Trophoblast cell (in vitro differentiated cells and primary cell): ENCODE data around the gene CTNNA3.
"Not testable (repeated sequence)": the region's sequence is repeated elsewhere in the genome, so short reads cannot be mapped to it uniquely, and the experiment has no call there.

Experiments used
- DNase-seq, 2 donors: peaks; one replicate each; pipeline ENCODE4 v3.0.0-alpha.2; 2016
- H2AFZ ChIP-seq: 2 replicates; pipeline ENCODE4 v1.6.1; 2013; ENCODE audit warnings: low read length, moderate library complexity, mild to moderate bottlenecking; ENCODE audit not compliant: insufficient read depth, poor library complexity
- H2AK5ac ChIP-seq: 2 replicates; pipeline ENCODE4 v1.6.1; 2013; ENCODE audit warnings: mild to moderate bottlenecking, low read length
- H2BK120ac ChIP-seq: 2 replicates; pipeline ENCODE4 v1.6.1; 2013; ENCODE audit warnings: low read length, mild to moderate bottlenecking, moderate library complexity; ENCODE audit not compliant: insufficient read depth, poor library complexity
- H2BK12ac ChIP-seq: 2 replicates; pipeline ENCODE4 v1.6.1; 2013; ENCODE audit warnings: mild to moderate bottlenecking, low read length, moderate library complexity
- H2BK5ac ChIP-seq: 2 replicates; pipeline ENCODE4 v1.6.1; 2013; ENCODE audit warnings: low read length, low read depth, moderate library complexity, mild to moderate bottlenecking; ENCODE audit not compliant: poor library complexity
- H3K14ac ChIP-seq: 2 replicates; pipeline ENCODE4 v1.6.1; 2013; ENCODE audit warnings: mild to moderate bottlenecking, low read length
- H3K18ac ChIP-seq: 2 replicates; pipeline ENCODE4 v1.6.1; 2013; ENCODE audit warnings: mild to moderate bottlenecking, low read length
- H3K23ac ChIP-seq: 2 replicates; pipeline ENCODE4 v1.6.1; 2013; ENCODE audit warnings: low read length
- H3K27ac ChIP-seq: 2 replicates; pipeline ENCODE4 v1.5.1; 2013; ENCODE audit warnings: low read depth, mild to moderate bottlenecking, inconsistent platforms, low read length, moderate library complexity
- H3K27me3 ChIP-seq: 2 replicates; pipeline ENCODE4 v1.6.1; 2013; ENCODE audit warnings: inconsistent platforms, mild to moderate bottlenecking, low read length, moderate library complexity; ENCODE audit not compliant: insufficient read depth
- H3K36me3 ChIP-seq, 2 experiments: 1 replicate in 1 of 2; 2 replicates in 1 of 2; pipeline ENCODE4 v1.6.1; 2013; ENCODE audit warnings: low read length in 2 of 2, mild to moderate bottlenecking in 2 of 2, moderate library complexity in 1 of 2; ENCODE audit not compliant: insufficient read depth in 2 of 2, control insufficient read depth in 1 of 2
- H3K4ac ChIP-seq: 2 replicates; pipeline ENCODE4 v1.6.1; 2013; ENCODE audit warnings: low read depth, mild to moderate bottlenecking, low read length, moderate library complexity
- H3K4me1 ChIP-seq, 2 experiments: 1 replicate in 1 of 2; 2 replicates in 1 of 2; pipeline ENCODE4 v1.6.1; 2013; ENCODE audit warnings: low read length in 2 of 2, mild to moderate bottlenecking in 2 of 2, moderate library complexity in 1 of 2; ENCODE audit not compliant: insufficient read depth in 2 of 2, control insufficient read depth in 1 of 2
- H3K4me2 ChIP-seq: 2 replicates; pipeline ENCODE4 v1.6.1; 2013; ENCODE audit warnings: inconsistent platforms, mild to moderate bottlenecking, low read length, moderate library complexity
- H3K4me3 ChIP-seq: 2 replicates; pipeline ENCODE4 v1.5.1; 2013; ENCODE audit warnings: mild to moderate bottlenecking, low read depth, low read length, inconsistent platforms
- H3K79me1 ChIP-seq: one replicate; pipeline ENCODE4 v1.6.1; 2013; ENCODE audit warnings: low read length
- H3K79me2 ChIP-seq: 2 replicates; pipeline ENCODE4 v1.6.1; 2013; ENCODE audit warnings: low read length, mild to moderate bottlenecking; ENCODE audit not compliant: control insufficient read depth, insufficient read depth, poor library complexity
- H3K9ac ChIP-seq: 2 replicates; pipeline ENCODE4 v1.6.1; 2013; ENCODE audit warnings: mild to moderate bottlenecking, low read length
- H3K9me3 ChIP-seq: 2 replicates; pipeline ENCODE4 v1.6.1; 2013; ENCODE audit warnings: low read depth, mild to moderate bottlenecking, control low read depth, inconsistent platforms, low read length; ENCODE audit not compliant: insufficient read depth
- H4K12ac ChIP-seq: 2 replicates; pipeline ENCODE4 v1.6.1; 2013; ENCODE audit warnings: low read depth, mild to moderate bottlenecking, low read length, moderate library complexity
- H4K8ac ChIP-seq: 2 replicates; pipeline ENCODE4 v1.6.1; 2013; ENCODE audit warnings: low read depth, mild to moderate bottlenecking, low read length, moderate library complexity
- H4K91ac ChIP-seq: one replicate; pipeline ENCODE4 v1.6.1; 2013; ENCODE audit warnings: low read depth, mild to moderate bottlenecking, low read length, moderate library complexity
- WGBS: extraction: QIAGEN DNeasy Blood & Tissue Kit; methylation state at CpG from one replicate; pipeline ENCODE4 v1.1.7; 2013; ENCODE audit warnings: missing lambda C conversion rate; ENCODE audit not compliant: insufficient read length, insufficient coverage; ENCODE audit errors: extremely low coverage; 5-methylcytosine and 5-hydroxymethylcytosine counted together

Gene CTNNA3

GRCh38 chr10:66335753-66336152, 1360.2 kb downstream of the CTNNA3 start:
- not testable (repeated sequence) for H2AFZ ChIP-seq, H3K27ac ChIP-seq, H3K18ac ChIP-seq, H2BK12ac ChIP-seq, H3K4me2 ChIP-seq, H2BK5ac ChIP-seq, H3K79me2 ChIP-seq, H3K4me1 ChIP-seq, H2BK120ac ChIP-seq, H3K9ac ChIP-seq, H3K79me1 ChIP-seq, H3K23ac ChIP-seq, H4K12ac ChIP-seq, H3K9me3 ChIP-seq, H4K91ac ChIP-seq, H3K4me3 ChIP-seq, H4K8ac ChIP-seq, H3K4ac ChIP-seq, H2AK5ac ChIP-seq, H3K27me3 ChIP-seq, H3K14ac ChIP-seq, H3K36me3 ChIP-seq, DNase-seq
- WGBS, result no CpG with 5 or more reads among the region's 8 CpGs

GRCh38 chr10:66329147-66329546, 1366.8 kb downstream of the CTNNA3 start:
- H3K36me3 ChIP-seq, result no peaks in the 10 kb centered on the region
- no peak overlapping the region for H4K8ac ChIP-seq
- H2BK5ac ChIP-seq, result no peak overlapping the region
- no peak overlapping the region for H3K14ac ChIP-seq
- H3K79me2 ChIP-seq, result no peaks in the 10 kb centered on the region
- no peak overlapping the region for H3K4me3 ChIP-seq
- no peak overlapping the region for H2BK12ac ChIP-seq
- H3K4ac ChIP-seq, result no peak overlapping the region
- H3K27me3 ChIP-seq, result no peaks in the 10 kb centered on the region
- no peak overlapping the region for H4K12ac ChIP-seq
- no peak overlapping the region for H2AK5ac ChIP-seq
- no peak overlapping the region for H3K18ac ChIP-seq
- H2AFZ ChIP-seq, result no peak overlapping the region
- no peaks in the 10 kb centered on the region for H3K9me3 ChIP-seq
- no peak overlapping the region for H3K23ac ChIP-seq
- no peak for DNase-seq
- H3K79me1 ChIP-seq, result no peaks in the 10 kb centered on the region
- H3K9ac ChIP-seq, result no peak overlapping the region
- H3K4me1 ChIP-seq, result no peaks in the 10 kb centered on the region
- H3K4me2 ChIP-seq, result no peak overlapping the region
- H2BK120ac ChIP-seq, result no peak overlapping the region
- H3K27ac ChIP-seq, result no peak overlapping the region
- no peak overlapping the region for H4K91ac ChIP-seq
- WGBS, result no CpG with 5 or more reads among the region's 7 CpGs

DNA sequence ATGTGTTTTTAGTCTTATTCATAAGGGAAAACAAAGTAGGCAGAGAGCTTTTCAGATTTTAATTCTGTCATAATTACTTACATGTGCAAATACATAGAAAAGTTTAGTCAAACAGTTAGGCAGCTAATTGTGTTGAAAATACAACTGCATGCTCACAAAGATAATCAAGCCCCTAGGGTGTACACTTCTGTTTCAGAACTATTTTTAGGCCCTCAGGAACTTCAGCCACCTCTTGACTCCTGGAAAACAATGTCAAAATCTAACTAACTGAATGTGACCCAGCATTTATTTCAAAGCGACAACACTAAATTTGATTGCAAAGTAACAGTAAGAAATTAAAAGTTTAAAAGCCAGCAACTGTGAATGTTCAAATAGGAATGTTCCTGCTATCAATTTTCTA, 1369.1 kb downstream of the CTNNA3 start:
- H2BK12ac ChIP-seq, result no peak overlapping the region
- no peak overlapping the region for H3K14ac ChIP-seq
- no peak overlapping the region for H2BK120ac ChIP-seq
- H3K27me3 ChIP-seq, result no peaks in the 10 kb centered on the region
- H3K23ac ChIP-seq, result no peak overlapping the region
- no peaks in the 10 kb centered on the region for H3K36me3 ChIP-seq
- H4K8ac ChIP-seq, result no peak overlapping the region
- DNase-seq, result no peak
- H3K9ac ChIP-seq, result no peak overlapping the region
- no peak overlapping the region for H4K91ac ChIP-seq
- peaks cover under 1 to 4% of the 10 kb centered on the region in 2 experiments for H3K4me1 ChIP-seq
- no peak overlapping the region for H3K4me3 ChIP-seq
- no peak overlapping the region for H3K4ac ChIP-seq
- H3K79me1 ChIP-seq, result peaks cover 4% of the 10 kb centered on the region
- no peak overlapping the region for H2BK5ac ChIP-seq
- H3K9me3 ChIP-seq, result no peaks in the 10 kb centered on the region
- H3K4me2 ChIP-seq, result no peak overlapping the region
- H2AK5ac ChIP-seq, result no peak overlapping the region
- H3K79me2 ChIP-seq, result no peaks in the 10 kb centered on the region
- H3K27ac ChIP-seq, result no peak overlapping the region
- no CpG with 5 or more reads among the region's 1 CpG for WGBS
- H3K18ac ChIP-seq, result no peak overlapping the region
- no peak overlapping the region for H4K12ac ChIP-seq
- H2AFZ ChIP-seq, result no peak overlapping the region

DNA sequence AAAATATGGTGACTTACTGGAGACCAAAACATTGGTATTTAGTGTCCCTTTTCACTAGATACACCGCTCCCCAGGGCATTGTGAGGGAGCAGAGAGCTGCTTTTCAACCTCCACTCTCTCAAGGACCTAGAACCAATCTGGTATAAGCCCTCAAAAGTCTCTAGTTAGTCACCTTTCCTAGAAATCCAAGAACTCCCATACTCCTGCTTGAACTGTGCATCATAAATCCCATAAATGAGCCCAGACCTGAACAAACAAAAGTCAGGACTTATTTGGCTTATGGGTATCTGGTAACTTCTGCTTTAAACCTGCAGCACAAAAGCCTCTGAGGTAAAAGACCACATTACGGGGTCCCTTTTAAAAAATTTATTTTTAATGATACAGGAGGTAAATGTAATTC, 1373.2 kb downstream of the CTNNA3 start:
- Histone ChIP-seq H3K23ac (no peak overlapping the region), H3K79me1 (peaks cover 6% of the 10 kb centered on the region)

More for the DNA sequence above, 1373.2 kb downstream of the CTNNA3 start:
- Histone ChIP-seq H3K4me3 (no peak overlapping the region), H3K27ac (peak overlapping the region; percentile 77), H2AK5ac (no peak overlapping the region), H3K14ac (no peak overlapping the region), H3K4ac (no peak overlapping the region), H2BK12ac (no peak overlapping the region), H3K18ac (no peak overlapping the region), H3K27me3 (no peaks in the 10 kb centered on the region), H3K9ac (no peak overlapping the region), H3K9me3 (no peaks in the 10 kb centered on the region), H2BK120ac (peak overlapping the region; percentile 44), H3K36me3 (no peaks in the 10 kb centered on the region), H3K4me2 (peak overlapping the region; percentile 19), H2BK5ac (peak overlapping the region; percentile 32), H4K12ac (no peak overlapping the region), H4K91ac (no peak overlapping the region), H4K8ac (no peak overlapping the region), H3K79me2 (no peaks in the 10 kb centered on the region), H3K4me1 (peaks cover 3 to 7% of the 10 kb centered on the region in 2 experiments), H2AFZ (no peak overlapping the region)
- WGBS, result no CpG with 5 or more reads among the region's 2 CpGs
- DNase-seq, result no peak
